GM21360 (cell line): ENCODE measurements around the gene GHITM.
"Not testable (repeated sequence)": the region's sequence is repeated elsewhere in the genome, so short reads cannot be mapped to it uniquely, and the experiment has no call there.

Experiments
- ATAC-seq: cut with Tn5 transposase; IDR thresholded peaks from one replicate; pipeline ENCODE4 v1.9.1; 2021; ENCODE audit warnings: mild to moderate bottlenecking, moderate library complexity; ENCODE audit not compliant: unreplicated experiment

Gene GHITM

DNA sequence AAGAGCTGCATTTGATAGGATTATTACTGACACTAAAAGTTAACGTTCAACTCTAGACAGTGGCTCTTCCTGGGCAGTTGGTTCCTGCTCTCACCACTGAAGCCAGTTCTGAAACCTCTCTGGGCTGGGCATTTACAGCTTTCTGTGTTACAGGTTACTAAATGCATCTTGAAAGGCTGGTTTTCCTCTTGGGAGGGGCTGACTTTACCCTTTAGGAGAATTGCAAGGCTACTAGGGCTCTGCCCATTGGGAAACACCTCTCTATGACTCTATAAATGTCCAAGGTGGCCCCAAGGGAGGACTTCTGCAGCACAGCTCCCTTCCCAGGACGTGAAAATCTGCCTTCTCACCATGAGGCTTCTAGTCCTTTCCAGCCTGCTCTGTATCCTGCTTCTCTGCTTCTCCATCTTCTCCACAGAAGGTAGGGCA lies 34.2 kb downstream of the GHITM start, which contains the start of gene GPR15LG:
GPR15LG (plus strand) TSS at position 301 of the 429 bp plus-strand sequence; CDS start at position 352, 51 bp downstream.
- no peak for ATAC-seq

DNA sequence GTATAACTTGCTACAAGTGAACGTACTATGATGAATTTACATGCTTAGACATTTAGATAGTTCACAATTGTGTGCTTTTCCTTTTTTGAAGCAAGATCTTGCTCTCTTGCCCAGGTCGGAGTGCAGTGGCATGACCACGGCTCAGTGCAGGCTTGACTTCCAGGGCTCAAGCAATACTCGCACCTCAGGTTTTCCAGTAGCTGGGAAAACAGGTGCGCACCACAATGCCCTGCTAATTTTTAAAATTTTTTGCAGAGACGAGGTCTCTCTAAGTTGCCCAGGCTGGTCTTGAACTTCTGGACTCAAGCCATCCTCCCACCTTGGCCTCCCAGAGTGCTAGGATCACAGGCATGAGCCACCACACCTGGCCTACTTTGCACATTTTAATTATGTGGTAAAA lies 36.1 kb downstream of the GHITM start:
- ATAC-seq = no peak

DNA sequence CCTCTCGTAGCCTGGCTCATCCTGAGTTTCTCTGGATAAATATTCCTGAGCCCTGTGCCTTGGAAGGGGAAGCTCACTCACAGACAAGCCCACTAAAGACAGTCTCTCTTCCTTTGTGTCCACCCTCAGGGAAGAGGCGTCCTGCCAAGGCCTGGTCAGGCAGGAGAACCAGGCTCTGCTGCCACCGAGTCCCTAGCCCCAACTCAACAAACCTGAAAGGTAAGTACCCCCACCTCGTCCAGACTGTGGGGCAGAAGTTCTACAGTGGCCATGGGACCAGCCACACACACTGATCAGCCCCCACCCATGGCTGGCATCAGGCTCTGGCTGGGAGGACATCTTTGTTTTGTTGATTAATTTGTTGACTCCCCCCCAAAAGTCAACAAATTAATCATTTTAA lies 37.0 kb downstream of the GHITM start:
- ATAC-seq = no peak

DNA sequence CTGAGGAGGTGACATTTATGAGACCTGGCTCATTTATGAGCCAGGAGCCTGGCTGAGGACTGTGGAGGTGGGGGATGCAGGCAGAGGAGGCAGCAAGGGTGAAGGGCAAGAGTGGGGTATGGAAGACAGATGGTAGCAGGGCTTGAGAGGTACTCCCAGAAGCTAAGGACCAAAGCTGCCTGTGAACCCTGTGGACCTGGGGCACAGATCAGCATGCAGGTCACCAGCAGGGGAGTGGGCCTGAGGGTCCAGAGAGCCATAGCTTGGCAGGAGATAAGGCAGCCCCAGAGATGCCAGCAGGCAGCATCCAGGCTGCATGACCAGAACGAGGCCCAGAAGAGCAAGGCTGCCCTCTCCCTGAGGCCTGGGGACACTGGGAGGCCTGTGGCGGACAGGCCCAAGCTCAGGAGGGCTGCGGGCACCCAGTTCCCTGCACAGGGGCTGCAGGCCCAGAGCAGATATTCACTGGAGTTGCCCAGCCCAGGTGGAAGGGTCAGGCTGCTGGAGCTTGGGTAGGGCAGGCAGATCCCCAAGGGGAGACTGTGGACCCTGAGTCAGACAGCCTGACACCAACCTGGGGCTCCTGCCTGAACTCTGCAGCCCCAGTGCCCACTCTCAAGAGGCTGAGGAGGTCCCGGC lies 37.6 kb downstream of the GHITM start:
- ATAC-seq = no peak

DNA sequence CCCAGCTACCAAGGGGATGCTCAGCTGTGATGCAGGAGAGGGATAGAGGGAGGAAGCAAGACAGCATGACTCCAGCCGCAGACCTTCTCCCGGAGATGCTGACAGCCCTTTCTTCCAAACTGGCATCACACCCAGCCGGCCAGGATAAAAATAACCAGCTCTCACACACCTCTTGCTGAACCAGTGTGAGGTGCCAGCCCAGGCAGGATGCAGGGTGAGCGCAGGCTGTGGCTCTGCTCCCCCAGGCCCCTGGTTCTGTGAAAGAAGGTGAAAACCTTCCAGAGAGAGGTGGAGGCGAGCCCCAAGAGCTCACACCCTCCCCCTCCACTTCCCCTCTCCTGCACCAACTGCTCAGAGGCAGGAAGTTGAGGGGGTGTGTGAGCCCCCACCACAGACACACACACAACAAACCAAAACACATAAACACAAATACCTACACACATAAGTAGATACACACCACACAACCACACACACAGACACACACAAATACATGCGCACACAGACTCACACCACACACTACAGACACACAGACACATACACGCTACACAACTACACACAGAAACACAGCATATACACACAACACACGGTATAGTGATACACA lies 38.3 kb downstream of the GHITM start:
- no peak for ATAC-seq

DNA sequence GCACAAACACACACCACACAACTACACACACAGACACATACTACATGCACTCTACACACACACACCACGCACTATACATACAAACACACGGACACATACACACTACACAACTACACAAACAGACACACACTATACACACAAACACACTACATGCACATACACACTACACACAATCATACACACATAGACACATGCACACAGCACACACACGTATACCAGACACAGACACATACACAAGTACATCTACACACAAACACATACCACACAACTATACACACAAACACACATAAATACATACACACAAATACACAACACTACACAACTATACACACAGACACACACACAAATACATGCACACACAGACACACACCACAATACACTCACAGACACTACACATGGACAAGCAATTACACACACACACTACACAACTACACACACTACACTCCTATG lies 38.9 kb downstream of the GHITM start:
- ATAC-seq = no peak

DNA sequence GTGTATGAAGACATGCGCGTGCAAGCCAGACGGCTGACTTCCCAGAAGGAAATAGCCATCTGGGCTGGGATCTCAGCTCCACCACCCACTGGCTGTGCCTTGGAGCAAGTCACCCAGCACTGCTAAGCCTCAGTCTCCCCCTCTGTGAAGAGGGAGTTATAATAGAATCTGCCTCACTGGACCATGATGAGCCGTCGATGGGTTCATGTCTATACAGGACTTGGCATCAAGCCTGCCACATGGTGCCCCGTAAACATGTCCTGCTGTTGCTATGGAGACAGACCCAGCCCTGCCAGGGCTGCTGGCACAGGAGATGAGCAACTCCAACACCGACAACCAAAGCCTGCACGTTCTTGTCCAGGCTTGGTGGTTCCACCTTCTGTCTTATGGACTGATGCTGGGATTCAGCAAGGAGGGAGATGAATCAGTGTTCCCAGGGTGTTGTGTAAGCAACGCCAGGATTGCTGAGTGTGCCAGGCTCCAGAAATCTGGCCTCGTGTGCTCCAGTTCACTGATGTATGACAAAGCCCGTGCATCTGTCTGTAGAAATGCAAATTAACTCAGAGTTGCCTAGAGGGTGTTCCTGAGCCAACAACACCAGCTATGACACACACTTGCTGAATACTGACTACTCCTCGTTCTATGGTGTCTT lies 39.9 kb downstream of the GHITM start:
- peak; percentile 88 for ATAC-seq

DNA sequence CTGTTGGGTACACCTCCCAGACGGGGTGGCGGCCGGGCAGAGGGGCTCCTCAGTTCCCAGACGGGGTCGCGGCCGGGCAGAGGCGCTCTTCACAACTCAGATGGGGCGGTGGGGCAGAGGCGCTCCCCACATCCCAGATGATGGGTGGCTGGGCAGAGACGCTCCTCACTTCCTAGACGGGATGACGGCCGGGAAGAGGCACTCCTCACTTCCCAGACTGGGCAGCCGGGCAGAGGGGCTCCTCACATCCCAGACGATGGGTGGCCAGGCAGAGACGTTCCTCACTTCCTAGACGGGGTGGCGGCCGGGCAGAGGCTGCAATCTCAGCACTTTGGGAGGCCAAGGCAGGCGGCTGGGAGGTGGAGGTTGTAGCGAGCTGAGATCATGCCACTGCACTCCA lies 41.1 kb downstream of the GHITM start:
- not testable (repeated sequence) for ATAC-seq

DNA sequence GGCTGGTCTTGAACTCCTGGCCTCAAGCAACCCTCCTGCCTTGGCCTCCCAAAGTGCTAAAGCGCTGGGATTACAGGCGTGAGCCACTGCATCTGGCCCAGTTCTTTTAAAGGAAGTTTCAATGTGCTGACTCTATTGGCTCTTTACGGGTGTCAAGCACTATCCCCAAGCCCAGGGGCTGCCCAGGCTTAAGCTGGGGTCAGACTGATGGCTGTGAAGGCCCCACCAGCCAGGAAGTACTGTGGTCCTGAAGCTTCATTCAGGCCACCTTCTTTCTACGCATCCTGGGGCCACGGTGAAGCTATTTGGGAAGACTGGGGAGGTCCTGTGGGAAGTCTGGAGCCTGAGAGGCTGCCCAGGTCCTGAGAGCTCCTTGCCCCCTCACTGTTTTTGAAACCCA lies 42.3 kb downstream of the GHITM start:
- no peak for ATAC-seq

DNA sequence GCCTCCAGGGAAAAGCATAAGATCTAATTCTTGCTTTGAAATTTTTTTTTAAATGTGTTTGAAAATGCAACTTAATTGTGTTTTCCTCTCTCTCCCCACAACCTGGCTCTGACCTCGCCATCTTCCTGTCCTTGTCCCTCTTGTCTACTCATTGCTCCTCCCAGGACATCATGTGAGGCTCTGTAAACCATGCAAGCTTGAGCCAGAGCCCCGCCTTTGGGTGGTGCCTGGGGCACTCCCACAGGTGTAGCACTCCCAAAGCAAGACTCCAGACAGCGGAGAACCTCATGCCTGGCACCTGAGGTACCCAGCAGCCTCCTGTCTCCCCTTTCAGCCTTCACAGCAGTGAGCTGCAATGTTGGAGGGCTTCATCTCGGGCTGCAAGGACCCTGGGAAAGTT lies 45.2 kb downstream of the GHITM start:
- no peak for ATAC-seq

DNA sequence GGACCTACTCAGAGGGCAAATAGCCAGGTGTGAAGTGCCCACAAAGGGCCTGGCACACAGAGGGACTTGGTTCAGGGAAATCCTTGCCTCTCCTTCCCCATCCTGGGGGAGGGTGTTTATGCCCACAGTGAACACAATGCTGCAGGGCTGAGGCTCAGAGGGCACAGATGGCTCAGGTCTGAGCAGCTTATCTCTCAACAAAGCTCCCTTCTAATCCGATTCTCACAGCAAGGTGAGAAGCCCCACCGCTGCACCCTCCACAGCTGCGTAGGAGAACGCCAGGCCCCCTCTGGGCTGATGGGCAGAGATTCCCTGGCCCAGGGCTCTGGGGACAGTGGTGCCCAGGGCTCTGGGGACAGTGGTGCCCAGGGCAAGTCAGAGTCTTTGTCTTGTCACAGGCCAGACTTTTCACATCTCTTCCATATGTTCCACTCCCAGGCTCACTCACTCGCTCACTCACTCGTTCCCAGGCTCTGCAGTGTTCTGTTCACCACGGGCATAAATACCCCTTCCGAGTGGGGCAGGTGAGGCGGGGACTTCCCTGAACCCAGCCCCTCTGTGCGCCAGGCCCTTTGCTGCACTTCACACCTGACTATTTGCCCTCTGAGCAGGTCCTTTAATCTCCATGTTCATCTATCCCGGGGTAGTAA lies 46.3 kb downstream of the GHITM start:
- ATAC-seq = no peak

DNA sequence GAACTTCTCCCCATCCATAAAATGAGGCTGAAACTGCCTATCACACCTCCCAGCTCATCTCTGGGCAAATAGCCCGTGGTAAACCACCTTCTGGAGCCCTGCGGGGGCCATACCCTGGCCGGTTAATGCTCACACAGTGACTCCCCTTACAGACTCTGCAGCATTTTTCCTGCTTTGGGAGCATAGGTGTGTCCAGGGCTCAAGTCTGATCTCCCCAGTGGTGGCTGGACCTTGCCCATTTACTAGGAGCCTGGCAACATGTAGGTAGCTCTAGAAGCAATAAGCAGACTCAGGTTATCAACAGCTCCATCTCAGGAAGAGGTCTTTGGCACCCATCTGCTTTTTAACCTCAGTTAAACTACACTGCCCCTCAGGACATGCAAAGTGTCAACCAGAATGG lies 49.5 kb downstream of the GHITM start:
- no peak for ATAC-seq

DNA sequence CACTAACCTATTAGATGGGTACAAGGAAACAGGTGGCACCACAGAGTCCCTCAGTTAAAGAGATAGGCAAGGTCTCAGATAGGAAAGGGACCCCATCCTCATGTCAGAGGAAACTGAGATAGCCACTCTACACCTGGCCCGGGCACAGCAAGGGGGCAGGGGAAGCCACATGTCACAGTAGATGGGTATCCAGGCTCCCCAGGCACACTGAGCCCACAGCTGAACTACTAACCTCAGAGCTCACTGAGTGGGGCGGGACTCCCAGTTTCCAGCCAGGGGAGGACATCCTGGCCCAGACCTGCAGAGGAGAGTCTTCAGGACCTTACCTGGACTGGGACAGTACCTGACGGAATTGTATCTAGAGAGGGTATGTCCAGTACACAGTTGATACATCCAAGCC lies 51.3 kb downstream of the GHITM start:
- no peak for ATAC-seq

DNA sequence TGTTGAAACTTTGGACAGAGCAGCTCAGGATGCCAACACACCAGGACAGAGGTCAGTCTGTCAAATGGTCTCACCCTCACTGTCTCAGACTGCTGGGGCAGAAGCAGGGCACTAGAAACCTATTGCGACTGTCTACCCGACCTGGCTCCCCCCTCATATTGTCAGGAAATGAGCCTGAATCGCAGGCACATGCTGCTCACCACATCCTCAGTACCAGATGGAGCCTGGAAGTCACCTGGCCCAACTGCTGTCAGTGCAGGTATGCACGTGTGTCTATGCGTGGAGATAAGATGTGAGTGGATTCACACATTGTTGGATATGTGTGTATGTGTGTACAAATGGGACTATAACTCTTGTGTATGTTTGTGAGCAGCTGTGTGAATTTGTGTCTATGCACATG lies 51.8 kb downstream of the GHITM start:
- no peak for ATAC-seq

DNA sequence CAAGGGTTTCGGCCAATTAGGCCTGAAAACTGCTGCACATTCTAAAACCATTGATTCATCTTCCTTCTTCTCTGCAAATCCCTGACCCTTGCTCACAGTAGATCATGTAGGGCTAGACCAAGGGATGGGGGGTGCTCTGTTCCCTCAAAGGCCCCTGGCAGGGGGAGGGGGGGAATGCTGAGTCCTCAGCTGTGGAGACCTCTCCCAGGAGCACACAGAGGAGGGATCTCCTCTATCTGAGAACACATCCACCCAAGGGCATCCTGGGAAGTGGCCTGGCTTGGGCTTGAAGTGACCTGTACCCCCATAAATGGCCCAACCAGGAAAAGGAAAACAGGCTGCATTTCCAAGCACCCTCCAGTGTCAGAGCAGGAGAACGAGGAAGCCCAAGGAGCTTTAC lies 54.0 kb downstream of the GHITM start:
- ATAC-seq = no peak

DNA sequence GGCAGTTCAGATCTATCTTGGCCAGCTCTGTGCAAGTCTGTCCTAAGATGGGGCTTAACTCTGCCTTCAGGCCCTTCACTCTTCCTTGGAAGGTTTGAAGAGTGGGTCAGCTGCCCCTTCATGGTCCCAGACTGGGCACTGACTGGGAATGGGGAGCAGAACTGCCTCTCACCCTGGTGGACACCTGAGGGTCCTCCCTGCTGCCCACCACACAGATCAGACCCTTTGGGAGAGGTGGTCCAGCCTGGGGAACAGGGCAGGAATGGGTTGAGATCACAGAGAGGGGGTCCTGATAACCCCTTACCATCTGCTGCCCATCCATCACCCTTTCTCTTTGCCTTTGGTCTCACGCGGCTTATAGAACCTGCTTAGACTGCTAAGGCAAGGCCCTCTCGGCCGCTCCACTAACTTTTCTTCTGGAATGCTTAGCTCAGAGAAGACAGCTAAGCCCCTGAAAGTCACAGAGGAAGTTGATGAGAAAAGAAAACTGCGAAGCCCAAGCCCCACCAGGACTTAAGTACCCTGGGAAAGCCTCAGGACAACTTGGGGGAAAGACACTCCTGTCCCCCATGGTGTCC lies 54.6 kb downstream of the GHITM start:
- peak; percentile 4 for ATAC-seq

DNA sequence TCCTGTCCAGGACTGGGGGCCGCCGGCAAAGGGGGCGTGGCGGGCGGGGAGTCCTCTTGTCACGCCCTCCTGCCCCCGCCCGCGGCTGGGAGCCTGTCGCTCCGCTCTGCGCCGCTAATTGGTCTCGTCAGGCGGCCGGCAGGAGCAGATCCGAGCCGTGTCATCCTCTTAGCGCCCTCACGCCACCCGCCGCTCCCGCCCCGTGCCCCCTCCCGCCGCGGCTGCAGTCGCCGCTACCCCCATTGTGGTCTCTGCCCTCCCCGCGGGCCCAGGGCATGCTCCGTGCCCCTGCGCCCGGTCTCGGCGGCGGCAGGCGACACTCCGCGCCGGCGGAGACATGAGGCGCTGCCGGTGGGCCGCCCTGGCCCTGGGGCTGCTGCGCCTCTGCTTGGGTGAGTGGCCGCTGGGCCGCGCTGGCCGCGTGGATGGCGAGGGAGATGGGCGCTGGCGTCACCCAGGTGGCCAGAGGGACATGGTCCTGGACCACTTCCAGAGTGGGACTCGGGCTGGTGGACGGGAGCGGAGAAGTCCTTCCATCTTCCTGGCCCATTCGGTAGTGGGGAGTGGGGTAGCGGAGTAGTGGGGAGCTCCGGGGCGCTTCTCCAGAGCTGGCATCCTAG lies 55.2 kb downstream of the GHITM start, which contains the start of gene CDHR1:
CDHR1 (plus strand) TSS at position 114 of the 620 bp plus-strand sequence; CDS start at position 338, 224 bp downstream.
- ATAC-seq = peak; percentile 68

DNA sequence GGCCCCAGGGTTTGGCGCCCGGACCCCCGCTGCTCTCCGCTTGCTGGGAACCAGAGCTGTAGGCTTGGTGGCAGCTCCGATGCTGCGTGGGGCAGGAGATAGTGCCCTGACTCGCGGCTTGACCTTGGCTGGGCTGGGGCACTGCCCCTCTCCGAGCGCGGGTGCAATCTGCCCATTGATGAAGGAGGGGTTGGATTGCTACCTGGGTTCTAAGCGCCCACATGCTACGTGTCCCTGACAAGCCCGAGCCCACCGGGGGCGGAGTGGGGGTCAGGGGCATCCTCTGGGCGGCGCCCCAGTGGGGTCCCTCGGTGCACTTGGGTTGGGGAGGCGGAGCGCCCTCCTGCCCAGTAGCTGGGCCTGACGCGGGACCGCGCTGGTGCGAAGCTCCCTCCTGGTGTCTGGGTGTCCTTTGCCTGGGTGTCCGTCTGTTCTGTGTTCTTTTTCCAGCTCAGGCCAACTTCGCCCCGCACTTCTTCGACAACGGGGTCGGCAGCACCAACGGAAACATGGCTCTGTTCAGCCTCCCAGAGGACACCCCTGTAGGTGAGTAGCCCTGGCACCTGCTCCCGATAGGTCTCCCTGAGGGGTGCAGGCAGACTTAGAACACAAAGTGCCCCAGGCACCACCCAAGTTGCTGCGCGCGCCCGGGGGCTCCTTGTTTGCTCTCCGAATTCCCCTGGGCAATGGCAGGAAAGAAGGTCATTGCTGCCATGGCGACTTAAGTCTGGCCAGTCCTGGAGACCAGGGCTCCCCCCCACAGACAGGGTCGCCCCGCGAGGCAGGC lies 55.9 kb downstream of the GHITM start:
- no peak for ATAC-seq

DNA sequence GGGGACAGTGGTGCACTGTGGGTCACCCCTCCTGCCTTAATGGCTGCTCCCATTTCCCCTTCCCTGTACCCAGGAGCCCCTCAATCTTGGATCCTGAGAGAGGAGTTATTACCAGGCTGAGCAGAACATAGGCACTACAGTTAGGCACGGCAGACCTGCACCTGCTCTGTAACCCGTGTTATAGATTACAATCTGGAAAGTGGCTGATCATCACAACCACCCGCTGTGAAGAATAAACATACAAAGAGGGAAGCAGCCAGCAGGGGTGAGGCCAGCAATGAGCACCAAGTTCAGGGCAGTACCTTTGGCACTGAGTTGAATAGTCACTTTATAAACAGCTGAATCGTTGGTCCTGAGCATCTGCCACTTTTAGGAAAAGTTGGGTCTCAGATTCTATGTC lies 56.8 kb downstream of the GHITM start:
- ATAC-seq = no peak

DNA sequence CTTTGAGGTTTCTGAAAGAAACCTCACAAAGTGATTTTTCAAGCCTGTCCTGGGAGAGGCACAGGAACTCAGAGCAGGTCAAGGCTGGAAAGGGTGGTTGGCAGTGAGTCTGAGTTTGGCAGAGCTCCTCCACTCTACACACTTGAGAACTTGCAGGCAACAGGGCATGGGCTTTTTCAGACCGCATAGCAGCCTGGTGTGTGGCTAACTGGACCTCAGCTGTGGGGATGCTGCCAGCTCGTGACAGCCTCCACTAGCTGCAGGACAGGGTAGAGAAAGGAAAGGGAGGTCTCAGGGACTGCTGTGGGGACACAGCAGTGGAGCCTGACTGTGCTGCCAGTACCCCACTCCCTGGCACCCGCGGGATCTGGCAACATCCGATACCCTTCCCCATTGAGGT lies 57.6 kb downstream of the GHITM start:
- ATAC-seq = no peak
